BJ (cell line): ENCODE measurements around the gene KRT4. TPM values are rescaled to one million over a fixed set of nuclear protein-coding genes. Genes with fewer than 3 reads are reported as not detected.

ENCODE experiments used
- CTCF ChIA-PET: fragments of 350-600 bp; formaldehyde crosslinking; extraction: SDS; loops from one replicate; lab custom pipeline; 2021; ENCODE audit warnings: antibody characterized with exemption, inconsistent platforms; lab: Yijun Ruan, JAX
- POLR2A ChIA-PET: fragments of 300-600 bp; sonication (Branson Sonifier 250); formaldehyde crosslinking; extraction: SDS; loops from one replicate; lab custom pipeline; 2021; ENCODE audit warnings: antibody characterized with exemption; lab: Charles Lee
- DNase-seq: peaks from one replicate; pipeline ENCODE4 v3.0.0-alpha.2; 2011; ENCODE audit warnings: low read depth
- H3K27me3 ChIP-seq: 2 replicates; pipeline ENCODE4 v1.6.0; 2011; ENCODE audit warnings: low read length; ENCODE audit not compliant: control insufficient read depth, insufficient read depth
- H3K36me3 ChIP-seq: 2 replicates; pipeline ENCODE4 v1.5.1; 2011; ENCODE audit warnings: low read length; ENCODE audit not compliant: control insufficient read depth, insufficient read depth
- H3K4me3 ChIP-seq: 2 replicates; pipeline ENCODE4 v1.5.1; 2011; ENCODE audit warnings: low read depth, mild to moderate bottlenecking, control low read depth, low read length
- CTCF ChIP-seq: IDR thresholded peaks from 2 replicates; pipeline ENCODE4 v1.5.1; 2011; ENCODE audit warnings: low read depth, mild to moderate bottlenecking, control low read depth, inconsistent platforms, low read length, moderate library complexity; ENCODE audit not compliant: insufficient read depth
- polyA plus RNA-seq: library from polyadenylated mRNA; depleted of rRNA; stranded (reverse); fragments of >200 nt; gene quantifications from 2 replicates; pipeline ENCODE4 v1.2.3, GENCODE V29; 2011

The KRT4 gene
- polyA plus RNA-seq, 1 experiment, result 0.12 TPM

GRCh38 chr12:52788192-52788875 is 25.6 kb downstream of the KRT4 start:
- Histone ChIP-seq H3K27me3 (peaks cover 30% of the 10 kb centered on the region), H3K4me3 (no peak overlapping the region), H3K36me3 (no peaks in the 10 kb centered on the region)
- no peak for DNase-seq
- ChIA-PET POLR2A (no interaction called here), CTCF (interaction anchor here (1.4 kb wide), 1 partner anchor 12 kb away, joined by 3 read pairs; no protein-coding TSS in a partner anchor)
- TF ChIP-seq CTCF, result no peak

- Histone ChIP-seq H3K27me3 (peaks cover 30% of the 10 kb centered on the region), H3K4me3 (no peak overlapping the region), H3K36me3 (no peaks in the 10 kb centered on the region)
- no peak for DNase-seq
- CTCF ChIA-PET, result no interaction called here
- TF ChIP-seq CTCF, result no peak
- POLR2A ChIA-PET, result no interaction called here
Observed at GRCh38 chr12:52787324-52788191, 26.4 kb downstream of the KRT4 start.

GRCh38 chr12:52784909-52785308 is 29.0 kb downstream of the KRT4 start:
- Histone ChIP-seq H3K4me3 (no peak overlapping the region), H3K36me3 (no peaks in the 10 kb centered on the region), H3K27me3 (peaks cover 24% of the 10 kb centered on the region)
- no peak for DNase-seq
- no peak for TF ChIP-seq CTCF
- ChIA-PET POLR2A (no interaction called here), CTCF (no interaction called here)

GRCh38 chr12:52783563-52784316 is 30.2 kb downstream of the KRT4 start:
- CTCF ChIA-PET, result no interaction called here
- no peak for DNase-seq
- Histone ChIP-seq H3K4me3 (no peak overlapping the region), H3K36me3 (no peaks in the 10 kb centered on the region), H3K27me3 (peaks cover 17% of the 10 kb centered on the region)
- no peak for TF ChIP-seq CTCF
- POLR2A ChIA-PET, result no interaction called here

- TF ChIP-seq CTCF, result no peak
- ChIA-PET CTCF (no interaction called here), POLR2A (no interaction called here)
- peaks cover 14% of the 10 kb centered on the region for H3K27me3 ChIP-seq
- DNase-seq, result no peak
- H3K4me3 ChIP-seq, result no peak overlapping the region
- H3K36me3 ChIP-seq, result no peaks in the 10 kb centered on the region
Observed at GRCh38 chr12:52782502-52782901, 31.4 kb downstream of the KRT4 start.
